Mammary epithelial cell (primary cell): ENCODE measurements around the gene EIF2AK3.
"Not testable (repeated sequence)": the region's sequence is repeated elsewhere in the genome, so short reads cannot be mapped to it uniquely, and the experiment has no call there.

Experiments
- EZH2 ChIP-seq: IDR thresholded peaks from 2 replicates; pipeline ENCODE4 v1.6.1; 2012; ENCODE audit warnings: low read length, inconsistent platforms, borderline replicate concordance
- TF ChIP-seq, protein P1 (sequence below), 2 donors: IDR thresholded peaks in 1 of 2; conservative IDR thresholded peaks in 1 of 2; 2 replicates each; pipeline ENCODE4 v1.5.1; 2011 to 2012; ENCODE audit warnings: inconsistent platforms in 2 of 2, low read length in 2 of 2, mild to moderate bottlenecking in 2 of 2, control low read depth in 1 of 2, low read depth in 1 of 2; ENCODE audit not compliant: insufficient read depth in 1 of 2; ENCODE audit errors: extremely low read depth in 1 of 2

DNA sequence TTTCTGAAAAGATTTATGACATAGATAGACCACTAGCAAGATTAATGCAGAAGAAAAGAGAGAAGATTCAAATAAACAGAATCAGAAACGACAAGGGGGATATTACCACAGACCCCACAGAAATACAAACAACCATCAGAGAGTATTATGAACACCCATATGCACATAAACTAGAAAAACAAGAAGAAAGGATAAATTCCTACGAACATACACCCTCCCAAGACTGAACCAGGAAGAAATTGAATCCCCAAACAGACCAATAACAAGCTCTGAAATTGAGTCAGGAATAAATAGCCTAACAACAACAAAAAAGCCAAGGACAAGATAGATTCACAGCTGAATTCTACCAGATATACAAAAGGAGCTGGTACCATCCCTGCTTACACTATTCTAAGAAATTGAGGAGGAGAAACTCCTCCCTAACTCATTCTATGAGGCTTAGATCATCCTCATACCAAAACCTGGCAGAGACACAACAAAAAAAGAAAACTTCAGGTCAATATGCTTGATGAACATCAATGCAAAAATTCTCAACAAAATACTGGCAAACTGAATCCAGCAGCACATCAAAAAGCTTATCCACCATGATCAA is 18.1 kb upstream of the EIF2AK3 start:
- TF ChIP-seq, protein P1, sequence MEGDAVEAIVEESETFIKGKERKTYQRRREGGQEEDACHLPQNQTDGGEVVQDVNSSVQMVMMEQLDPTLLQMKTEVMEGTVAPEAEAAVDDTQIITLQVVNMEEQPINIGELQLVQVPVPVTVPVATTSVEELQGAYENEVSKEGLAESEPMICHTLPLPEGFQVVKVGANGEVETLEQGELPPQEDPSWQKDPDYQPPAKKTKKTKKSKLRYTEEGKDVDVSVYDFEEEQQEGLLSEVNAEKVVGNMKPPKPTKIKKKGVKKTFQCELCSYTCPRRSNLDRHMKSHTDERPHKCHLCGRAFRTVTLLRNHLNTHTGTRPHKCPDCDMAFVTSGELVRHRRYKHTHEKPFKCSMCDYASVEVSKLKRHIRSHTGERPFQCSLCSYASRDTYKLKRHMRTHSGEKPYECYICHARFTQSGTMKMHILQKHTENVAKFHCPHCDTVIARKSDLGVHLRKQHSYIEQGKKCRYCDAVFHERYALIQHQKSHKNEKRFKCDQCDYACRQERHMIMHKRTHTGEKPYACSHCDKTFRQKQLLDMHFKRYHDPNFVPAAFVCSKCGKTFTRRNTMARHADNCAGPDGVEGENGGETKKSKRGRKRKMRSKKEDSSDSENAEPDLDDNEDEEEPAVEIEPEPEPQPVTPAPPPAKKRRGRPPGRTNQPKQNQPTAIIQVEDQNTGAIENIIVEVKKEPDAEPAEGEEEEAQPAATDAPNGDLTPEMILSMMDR (conservative IDR thresholded peaks at IDR 0.05 in 1 of 2, IDR thresholded peaks at IDR 0.05 in 1 of 2; ENCODE audit: extremely low read depth in 1 of 2, insufficient read depth in 1 of 2, low read depth in 1 of 2, low read length in 2 of 2), result not testable (repeated sequence)
- not testable (repeated sequence) for TF ChIP-seq EZH2
